ENCODE data around the gene MLST8.
"Not testable (repeated sequence)": the region's sequence is repeated elsewhere in the genome, so short reads cannot be mapped to it uniquely, and the experiment has no call there.

MLST8 gene

DNA sequence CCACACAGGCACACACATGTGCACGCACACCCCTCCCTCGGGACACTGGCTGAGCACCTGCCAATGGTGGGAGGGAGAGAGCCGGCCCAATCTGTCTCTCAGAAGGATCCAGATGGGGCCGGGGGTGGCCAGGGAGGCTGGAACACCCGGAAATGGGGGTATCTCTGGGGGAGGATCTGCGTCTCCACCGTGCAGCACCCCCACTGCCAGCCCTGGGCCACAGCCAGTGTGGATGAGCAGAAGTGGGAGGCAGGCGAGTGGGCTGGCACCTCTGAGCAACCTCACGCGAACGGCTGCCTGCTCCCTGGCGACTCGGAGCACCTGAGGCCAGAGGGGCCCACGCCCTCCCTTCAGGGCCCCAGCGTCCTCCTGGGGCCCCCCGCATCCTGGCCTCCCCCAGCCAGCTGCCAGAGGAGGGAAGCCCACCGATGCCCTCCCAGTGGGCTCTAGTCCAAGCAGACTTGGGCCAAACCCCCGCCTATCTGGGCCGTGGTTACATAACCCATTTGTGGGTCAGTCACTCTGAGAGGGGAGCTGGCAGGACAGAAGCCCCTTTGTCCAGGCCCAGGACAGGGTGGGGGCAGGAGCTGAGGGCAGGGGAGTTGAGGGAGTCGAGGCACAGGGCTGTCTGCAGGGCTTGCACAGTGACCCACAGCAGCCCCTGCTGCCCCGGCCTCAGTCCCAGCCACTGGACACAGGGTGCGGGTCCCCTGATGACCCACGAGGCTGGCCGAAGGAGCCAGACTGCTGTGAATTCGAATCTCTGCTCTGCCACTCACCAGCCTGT is 14.4 kb upstream of the MLST8 start:
- DNase-seq, result no peak

- DNase-seq, result no peak
Measured at GRCh38 chr16:2191446-2191706, 13.9 kb upstream of the MLST8 start.

DNA sequence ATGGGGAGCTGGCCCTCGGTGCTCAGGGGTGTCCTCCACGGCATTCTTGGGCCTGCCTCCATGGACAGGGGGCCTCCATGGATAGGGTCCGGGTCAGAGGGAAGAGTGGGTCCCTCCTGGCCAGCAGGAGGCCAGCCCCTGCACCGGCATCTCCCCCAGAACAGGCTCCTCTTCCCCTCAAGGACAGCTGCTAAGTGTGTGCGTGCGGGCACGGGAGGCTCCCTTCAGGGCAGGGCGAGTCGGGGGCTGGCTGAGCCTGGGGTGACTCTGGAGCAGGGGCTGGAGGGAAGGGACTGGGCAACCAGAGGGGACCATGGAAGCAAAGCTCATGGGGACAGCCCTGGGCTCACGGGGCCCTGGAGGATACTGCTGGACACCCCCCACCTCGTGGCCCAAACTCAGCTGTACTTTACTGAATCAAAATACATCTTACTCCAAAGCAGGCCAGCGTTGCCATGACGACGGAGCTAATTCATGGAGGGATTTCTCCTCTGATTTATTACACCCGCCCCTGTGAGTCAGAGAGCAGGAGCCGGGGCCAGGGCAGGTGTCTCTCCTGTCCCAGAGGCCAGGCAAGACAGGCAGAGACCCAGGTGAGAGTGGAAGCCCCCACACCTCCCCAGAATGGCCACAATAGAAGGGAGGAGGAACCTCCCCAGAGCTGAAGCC is 11.0 kb upstream of the MLST8 start:
- no peak for DNase-seq

- DNase-seq, result peak in 1 of 2 experiments; percentile 40
Measured at GRCh38 chr16:2194852-2195321, 10.4 kb upstream of the MLST8 start.

- no peak for DNase-seq
Measured at GRCh38 chr16:2195322-2196161, 9.7 kb upstream of the MLST8 start.

DNA sequence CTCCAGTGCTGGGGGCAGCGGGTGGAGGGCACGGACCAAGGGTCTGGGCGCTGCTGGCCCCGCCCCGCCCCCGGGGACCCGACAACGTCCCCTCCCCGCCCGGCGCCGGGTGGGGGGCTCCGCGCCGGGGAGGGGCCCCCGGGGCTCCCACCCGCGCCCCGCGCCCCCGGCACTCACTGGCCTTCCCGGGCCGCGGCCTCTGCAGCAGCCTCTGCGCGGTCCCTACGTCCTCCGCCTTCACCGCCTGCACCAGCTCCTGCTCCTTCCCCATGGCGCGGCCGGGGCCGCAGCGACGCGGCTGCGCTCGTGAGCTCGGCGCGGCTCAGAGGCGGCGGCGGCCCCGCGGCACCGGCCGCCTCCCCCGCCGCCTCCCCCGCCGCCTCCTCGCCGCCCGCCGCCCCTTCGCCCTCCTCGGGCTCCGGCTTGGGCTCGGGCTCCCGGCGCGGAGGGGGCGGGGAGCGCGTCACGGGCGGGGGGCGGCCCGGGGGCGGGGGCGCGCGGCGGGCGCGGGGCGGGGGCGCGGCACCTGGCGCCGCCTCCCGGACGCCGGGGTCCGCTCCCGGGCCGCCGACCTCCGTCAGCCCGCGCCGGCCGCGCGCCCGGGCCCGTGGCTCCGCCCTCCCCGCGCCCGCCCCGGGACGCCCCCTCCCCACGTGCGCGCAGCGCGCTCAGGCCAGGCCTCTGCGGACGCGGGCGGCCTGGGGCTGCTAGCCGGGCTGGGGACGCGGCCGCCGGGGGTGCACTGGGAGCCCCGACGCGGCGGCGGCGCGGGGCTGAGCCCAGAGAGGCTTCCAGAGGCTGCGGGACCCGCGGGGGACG is 8.9 kb upstream of the MLST8 start, which contains the start of gene CASKIN1:
Gene CASKIN1 (minus strand): TSS at position 444 of the 819 bp plus-strand sequence. CDS start 173 bp downstream, at position 271.
- no peak for DNase-seq

- DNase-seq, result no peak
Measured at GRCh38 chr16:2196981-2197511, 8.2 kb upstream of the MLST8 start.

DNA sequence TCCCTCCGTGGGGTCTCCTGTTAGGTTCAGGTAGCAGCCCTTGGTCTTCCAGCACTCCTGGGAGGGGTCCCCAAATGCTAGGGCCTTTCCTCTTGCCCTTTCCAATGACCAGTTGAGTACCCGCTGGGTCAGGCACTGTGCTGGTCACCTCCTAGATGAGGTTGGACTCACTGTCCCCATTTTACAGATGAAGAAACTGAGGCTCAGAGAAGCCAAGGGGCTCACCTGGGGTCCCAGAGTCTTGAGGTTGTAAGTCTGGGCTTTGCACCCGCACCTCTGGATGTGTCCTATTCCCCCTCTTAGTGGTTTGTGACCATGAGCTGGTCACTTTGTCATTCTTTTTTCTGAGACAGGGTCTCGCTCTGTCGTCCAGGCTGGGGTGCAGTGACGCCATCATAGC is 7.5 kb upstream of the MLST8 start:
- no peak for DNase-seq

- DNase-seq, result no peak
Measured at GRCh38 chr16:2198283-2198682, 7.0 kb upstream of the MLST8 start.

- DNase-seq, result no peak
Measured at GRCh38 chr16:2199095-2199494, 6.2 kb upstream of the MLST8 start.

DNA sequence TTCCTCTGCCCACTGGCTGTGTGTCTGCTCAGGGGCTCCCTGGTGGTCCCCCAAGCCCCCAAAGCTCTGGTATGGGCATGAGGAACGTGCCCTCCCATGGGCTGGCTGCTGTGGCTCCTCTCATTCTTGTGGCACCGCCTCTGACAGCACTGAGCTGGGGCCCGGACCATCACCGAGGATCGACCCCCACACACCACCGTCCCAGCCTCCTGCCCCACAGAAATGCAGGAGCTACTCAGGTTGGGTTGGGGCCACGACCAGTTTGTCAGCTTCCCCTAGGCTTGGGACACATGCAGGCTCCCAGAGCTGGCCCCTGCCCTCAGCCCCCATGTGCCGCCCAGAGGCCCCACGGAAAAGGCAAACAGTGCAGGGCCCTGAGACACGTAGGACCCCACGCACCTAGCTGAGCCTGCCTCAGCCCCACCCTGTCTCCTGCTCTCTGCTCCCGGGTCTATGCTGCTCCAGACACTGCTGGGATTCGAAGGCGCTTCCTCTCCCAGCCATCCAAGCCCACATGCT is 5.6 kb upstream of the MLST8 start:
- no peak for DNase-seq

- no peak for DNase-seq
Measured at GRCh38 chr16:2200313-2200712, 4.9 kb upstream of the MLST8 start.

DNA sequence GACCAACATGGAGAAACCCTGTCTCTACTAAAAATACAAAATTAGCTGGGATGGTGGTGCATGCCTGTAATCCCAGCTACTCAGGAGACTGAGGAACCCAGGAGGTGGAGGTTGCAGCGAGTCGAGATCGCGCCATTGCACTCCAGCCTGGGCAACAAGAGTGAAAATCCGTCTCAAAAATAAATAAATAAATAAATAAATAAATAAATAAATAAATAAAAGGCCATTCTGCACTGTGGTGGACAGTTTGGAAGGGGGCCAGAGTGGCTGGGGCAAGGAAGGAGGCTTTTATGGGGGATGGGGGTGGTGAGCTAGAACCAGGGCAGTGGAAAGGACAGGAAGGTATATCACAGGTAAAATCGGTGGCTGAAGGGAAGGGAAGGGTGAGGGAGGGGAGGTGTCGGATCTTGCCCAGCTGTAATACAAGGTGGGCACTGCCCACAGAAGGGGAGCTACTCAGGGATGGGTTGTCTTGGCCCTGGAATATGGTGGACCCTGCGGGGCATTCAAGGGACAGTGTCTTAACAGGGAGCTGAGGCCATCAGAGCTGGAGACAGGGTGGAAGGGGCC is 2.0 kb upstream of the MLST8 start:
- not testable (repeated sequence) for DNase-seq

DNA sequence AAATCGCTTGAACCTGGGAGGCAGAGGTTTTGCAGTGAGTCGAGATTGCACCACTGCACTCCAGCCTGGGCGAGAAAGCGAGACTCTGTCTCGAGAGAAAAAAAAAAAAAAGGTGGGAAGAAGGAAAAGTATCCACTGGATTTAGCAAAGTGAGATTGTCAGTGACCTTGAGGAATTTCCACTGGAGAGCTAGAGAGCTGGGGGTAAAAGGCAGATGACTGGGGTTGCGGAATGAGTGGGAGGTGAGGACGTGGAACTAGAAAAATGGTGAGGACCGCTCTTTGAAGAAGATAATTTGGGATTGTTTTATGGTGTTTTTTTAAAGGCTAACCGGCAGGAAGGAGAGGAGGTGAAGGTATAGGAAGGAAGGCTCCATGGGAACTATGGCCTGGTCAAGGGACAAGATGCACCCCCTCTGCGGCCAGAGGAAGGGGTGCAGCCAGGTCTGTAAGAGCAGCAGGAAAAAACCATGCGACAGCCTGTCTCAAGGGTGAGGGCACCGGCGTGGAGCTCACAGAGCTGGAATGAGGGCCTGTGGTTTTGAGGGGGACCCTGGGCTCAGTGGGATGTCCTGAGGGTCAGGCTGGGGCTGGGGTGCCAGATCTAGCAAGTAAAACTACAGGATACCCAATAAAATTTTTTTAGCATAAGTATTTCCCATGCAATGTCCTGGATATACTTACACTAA is 694 bp upstream of the MLST8 start:
- DNase-seq, result no peak

- no peak for DNase-seq
Measured at GRCh38 chr16:2205967-2206313, 686 bp downstream of the MLST8 start.

DNA sequence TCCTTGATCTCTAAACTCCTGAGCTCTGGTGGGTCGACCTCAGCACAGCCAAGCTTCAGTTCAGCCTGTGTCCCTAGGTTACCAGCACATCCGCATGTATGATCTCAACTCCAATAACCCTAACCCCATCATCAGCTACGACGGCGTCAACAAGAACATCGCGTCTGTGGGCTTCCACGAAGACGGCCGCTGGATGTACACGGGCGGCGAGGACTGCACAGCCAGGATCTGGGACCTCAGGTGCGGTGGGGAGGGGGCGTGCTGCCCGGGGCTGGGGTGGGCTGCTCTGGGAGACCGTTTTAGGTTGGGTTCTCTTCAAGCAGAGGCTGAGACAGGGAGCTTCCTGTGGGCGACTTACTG is 1.1 kb downstream of the MLST8 start:
- no peak for DNase-seq

GRCh38 chr16:2206780-2207433 is 1.7 kb downstream of the MLST8 start:
- DNase-seq, result no peak

DNA sequence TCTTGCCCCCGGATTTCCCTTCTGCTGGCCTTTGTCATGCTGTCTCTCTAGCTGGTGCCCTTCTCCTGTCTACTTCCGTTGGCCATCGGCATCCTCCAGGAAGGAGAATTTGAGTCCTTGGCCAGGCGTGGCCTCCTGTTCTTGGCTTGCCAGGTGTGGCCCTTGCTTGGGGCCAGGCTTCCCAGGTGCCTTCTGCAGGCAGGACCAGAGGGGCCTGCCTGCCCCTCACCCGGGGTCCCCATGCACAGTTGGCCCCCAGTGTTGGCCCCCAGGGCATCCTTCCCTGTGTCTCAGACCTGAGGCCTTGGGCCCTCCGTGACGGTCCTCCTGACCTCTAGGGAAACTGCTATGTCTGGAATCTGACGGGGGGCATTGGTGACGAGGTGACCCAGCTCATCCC is 2.6 kb downstream of the MLST8 start:
- no peak for DNase-seq

DNA sequence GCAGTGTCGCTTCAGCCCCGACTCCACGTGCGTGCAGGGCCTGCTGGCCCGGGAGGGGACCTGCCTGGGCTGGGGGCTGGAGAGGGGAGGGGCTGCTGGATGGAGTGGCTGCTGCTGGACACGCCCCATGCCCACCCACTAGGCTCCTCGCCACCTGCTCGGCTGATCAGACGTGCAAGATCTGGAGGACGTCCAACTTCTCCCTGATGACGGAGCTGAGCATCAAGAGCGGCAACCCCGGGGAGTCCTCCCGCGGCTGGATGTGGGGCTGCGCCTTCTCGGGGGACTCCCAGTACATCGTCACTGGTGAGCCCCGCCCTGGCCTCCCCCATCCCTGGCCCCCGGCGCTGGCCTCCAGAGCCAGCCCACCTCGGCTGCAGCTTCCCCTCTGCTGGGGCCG is 3.1 kb downstream of the MLST8 start:
- no peak for DNase-seq

DNA sequence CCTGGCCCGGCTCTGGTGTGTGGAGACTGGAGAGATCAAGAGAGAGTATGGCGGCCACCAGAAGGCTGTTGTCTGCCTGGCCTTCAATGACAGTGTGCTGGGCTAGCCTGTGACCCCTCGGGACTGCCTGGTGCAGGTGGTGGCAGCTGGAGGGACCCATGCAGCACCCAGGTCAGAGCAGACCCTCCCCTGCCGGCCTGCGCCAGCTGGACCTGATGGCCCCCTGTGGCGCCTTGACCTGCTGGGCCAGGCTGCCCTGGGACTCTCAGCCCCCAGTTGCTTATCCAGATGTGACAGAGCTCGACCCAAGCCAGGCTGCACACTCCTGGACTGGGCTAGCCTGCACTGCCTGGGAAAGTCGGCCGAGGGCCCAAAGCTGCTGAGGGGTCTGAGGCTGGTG is 3.5 kb downstream of the MLST8 start:
- DNase-seq, result no peak
